DMS153 (cell line): ENCODE data around the gene PRRG1.
"Not testable (repeated sequence)": the region's sequence is repeated elsewhere in the genome, so short reads cannot be mapped to it uniquely, and the experiment has no call there.

ENCODE experiments used
- DNase-seq: peaks from one replicate; lab custom pipeline; 2025; lab: John Stamatoyannopoulos, UW

PRRG1 gene

GRCh38 chrX:37472836-37473235 is 123.7 kb downstream of the PRRG1 start:
- no peak for DNase-seq

DNA sequence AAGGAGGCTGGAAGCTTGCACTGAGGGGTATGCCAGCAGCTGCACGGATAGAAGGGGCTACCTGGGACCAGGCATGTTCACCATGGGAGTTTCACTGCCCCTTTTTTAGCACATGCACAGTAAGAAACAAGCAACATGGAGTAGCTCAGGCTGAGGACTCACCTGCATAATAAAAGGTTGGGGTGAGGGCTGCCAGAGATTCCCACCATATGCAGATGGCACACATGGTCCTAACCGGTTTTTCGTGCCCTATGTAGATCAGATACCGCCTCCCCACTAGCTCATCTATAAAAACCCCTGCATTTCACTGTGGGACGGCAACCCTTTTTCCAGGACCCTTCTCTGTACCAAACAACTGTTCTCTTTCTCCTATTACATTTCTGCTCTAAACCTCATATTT is 125.3 kb downstream of the PRRG1 start:
- no peak for DNase-seq

GRCh38 chrX:37476571-37477170 is 127.5 kb downstream of the PRRG1 start:
- DNase-seq, result no peak

- not testable (repeated sequence) for DNase-seq
Measured at GRCh38 chrX:37484335-37484734, 135.2 kb downstream of the PRRG1 start.

DNA sequence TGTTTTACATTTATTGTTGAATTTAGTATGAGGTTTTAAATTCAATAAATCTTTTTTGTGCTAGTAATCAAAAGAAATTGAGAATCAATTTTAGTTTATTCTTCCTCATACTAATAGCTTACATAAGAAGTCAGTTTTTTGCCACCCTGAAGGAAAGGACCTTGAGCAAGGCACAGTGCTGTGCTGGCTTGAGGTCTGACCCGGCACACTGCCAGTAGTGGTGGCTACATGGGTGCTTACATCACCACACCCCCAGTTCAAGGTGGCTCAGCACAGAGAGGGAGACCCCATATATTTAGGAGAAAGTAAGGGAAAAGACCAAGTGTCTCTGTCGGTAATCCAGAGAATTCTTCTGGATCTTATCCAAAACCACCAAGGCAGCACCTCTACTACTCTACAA is 136.3 kb downstream of the PRRG1 start:
- DNase-seq, result no peak

DNA sequence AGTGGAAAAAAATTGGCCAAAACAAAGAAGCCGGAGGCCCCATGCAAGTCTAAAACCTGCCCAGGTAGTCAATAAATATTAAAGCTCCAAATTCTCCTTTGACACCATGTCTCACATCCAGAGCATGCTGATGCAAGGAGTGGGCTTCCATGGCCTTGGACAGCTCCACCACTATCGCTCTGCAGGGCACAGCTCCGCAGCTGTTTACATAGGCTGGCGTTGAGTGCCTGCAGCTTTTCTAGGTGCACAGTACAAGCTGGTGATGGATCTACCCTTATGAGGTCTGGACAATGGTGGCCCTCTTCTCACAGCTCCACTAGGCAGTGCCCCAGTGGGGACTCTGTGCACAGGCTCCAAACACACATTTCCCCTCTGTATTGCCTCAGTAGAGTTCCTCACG is 138.1 kb downstream of the PRRG1 start:
- DNase-seq, result no peak

- no peak for DNase-seq
Measured at GRCh38 chrX:37488323-37488722, 139.2 kb downstream of the PRRG1 start.

- no peak for DNase-seq
Measured at GRCh38 chrX:37491686-37492085, 142.5 kb downstream of the PRRG1 start.

DNA sequence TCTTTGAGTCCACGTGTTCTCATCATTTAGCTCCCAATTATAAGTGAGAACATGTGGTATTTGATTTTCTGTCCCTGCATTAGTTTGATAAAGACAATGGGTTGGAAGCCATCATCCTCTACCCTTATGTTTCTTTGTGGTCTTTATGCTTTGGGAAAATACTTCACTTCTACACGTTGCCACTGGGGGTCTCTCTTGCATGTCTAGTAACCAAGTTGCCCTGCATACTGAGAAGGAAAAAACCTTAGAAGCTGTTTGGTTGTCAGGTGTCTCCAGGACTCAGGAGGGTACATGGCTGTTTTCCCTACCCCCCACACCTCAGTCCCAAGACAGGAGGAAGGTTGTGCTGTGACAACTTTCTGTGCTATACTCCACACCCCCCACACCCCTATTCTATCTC is 146.6 kb downstream of the PRRG1 start:
- DNase-seq, result not testable (repeated sequence)

DNA sequence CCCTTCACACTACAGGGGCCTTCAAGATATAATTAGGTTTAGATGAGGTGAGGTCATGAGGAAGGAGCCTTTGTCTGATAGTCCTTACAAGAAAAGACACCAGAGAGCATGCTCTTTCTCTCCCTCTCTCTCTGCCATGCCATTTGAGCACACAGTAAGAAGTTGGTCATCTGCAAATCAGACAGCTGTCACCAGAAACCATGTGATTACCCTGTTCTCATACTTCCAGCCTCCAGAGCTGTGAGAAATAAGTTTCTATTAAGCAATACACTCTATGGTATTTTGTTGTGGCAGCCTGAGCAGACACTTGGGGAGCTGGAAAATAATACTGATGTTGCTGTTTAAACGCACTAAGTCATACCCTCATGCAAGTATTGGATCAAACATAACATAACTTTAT is 148.0 kb downstream of the PRRG1 start:
- DNase-seq, result not testable (repeated sequence)

DNA sequence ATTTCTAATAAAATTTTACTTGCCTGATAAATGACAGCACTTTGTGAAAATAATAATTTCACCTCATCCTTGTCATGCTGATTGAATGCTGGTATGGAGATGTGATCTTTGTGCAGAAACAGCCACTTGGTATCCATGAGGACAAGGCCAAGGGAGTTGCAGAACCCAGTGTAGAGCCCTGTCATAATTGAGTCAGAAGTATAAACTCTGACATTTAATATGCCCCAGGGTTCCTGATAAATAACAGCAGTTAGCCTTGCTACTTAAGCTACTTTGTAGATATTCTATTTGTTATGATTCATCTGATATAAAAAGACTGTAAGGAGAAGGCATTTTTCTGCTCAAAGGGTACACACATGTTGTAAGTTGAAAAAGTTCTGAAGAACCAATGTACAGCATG is 149.2 kb downstream of the PRRG1 start:
- DNase-seq, result not testable (repeated sequence)

GRCh38 chrX:37499649-37500048 is 150.5 kb downstream of the PRRG1 start:
- DNase-seq, result not testable (repeated sequence)

- no peak for DNase-seq
Measured at GRCh38 chrX:37504991-37505390, 155.8 kb downstream of the PRRG1 start.
